HG03439 (cell line): Measurements from ENCODE around the gene ABT1.
"Not testable (repeated sequence)": the region's sequence is repeated elsewhere in the genome, so short reads cannot be mapped to it uniquely, and the experiment has no call there.

Source experiments
- ATAC-seq: cut with Tn5 transposase; IDR thresholded peaks from one replicate; pipeline ENCODE4 v1.9.1; 2021; ENCODE audit warnings: mild to moderate bottlenecking, moderate library complexity; ENCODE audit not compliant: unreplicated experiment

Gene ABT1

GRCh38 chr6:26596579-26597388, at the start of gene ABT1:
ABT1 (plus strand) TSS chr6:26596953; CDS start chr6:26596983, 30 bp downstream.
- peak; percentile 78 for ATAC-seq

- not testable (repeated sequence) for ATAC-seq
These were observed 49.4 kb upstream of the ABT1 start for GRCh38 chr6:26547363-26547762.

DNA sequence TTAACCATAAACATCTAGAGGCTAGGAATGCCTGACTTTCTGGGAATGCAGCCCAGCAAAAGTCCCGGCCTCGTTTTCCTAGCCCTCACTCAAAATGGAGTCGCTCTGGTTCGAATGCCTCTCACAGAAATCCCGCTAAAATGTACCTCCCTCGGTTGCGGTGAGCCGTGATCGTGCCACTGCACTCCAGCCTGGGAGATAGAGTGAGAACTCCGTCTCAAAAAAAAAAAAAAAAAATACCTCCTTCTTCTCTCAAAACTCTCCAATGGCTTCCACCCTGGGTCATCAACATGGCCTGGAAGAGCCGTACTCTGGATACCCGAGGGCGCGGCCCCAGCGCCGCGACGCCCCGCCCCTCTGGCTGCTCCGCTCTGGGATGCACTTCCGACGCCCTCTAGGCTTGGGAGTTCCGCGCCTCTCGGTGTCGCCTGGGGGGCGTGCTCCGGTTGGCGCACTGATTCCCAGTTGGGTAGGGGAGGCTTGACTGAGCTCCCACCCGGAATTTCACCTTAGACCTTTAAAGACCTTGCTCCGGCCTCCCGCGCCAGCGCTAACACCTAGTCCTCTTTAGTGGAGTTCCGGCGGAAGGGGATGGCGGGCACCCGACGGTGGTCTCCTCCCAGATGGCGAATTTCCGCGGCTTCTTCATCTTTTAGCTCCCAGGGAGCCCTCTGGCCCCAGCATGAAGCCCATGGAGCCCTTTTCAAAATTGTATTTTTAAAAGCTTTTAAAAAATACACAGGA, 46.3 kb upstream of the ABT1 start:
- no peak for ATAC-seq

GRCh38 chr6:26552205-26552604, 44.5 kb upstream of the ABT1 start:
- ATAC-seq = no peak

DNA sequence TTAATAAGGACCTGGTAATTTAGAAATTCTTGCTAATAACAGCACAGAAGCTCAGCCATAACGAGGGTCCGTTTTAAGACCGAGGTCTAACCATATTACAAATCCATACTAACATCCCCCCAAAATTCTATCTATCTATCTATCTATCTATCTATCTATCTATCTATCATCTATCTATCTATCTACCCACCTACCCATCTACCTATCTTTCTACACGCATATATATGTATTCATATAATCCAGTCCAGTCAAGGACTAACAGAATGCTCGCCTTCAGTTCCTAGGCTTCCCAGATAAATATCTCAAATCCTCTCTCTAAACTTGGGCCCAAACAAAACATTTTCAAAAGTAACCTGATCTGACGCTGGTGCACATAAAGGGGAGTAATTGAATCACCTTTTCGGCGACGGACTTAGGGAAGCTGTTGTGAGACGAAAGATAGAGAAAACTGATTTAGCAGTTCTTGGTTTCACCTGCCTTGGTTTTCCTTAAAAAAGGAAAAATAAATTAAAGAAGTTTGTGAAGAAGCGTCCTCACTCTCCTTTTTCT, 44.0 kb upstream of the ABT1 start:
- no peak for ATAC-seq

DNA sequence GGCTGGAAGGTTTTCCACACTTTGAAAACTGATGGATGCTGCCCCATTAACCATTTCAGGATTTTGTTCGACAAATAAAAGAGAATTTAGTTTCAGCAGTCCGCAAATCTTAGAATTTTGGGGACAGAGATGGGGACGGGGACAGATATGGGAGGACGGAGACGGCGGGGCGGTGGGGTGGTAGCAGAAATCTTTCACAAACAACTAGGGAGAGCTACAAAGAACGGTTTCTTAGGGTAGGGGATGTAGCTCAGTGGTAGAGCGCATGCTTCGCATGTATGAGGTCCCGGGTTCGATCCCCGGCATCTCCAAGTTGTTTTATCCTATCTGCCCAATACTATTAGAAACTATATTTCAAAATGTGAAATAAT, 43.5 kb upstream of the ABT1 start:
- ATAC-seq = peak; percentile 39

DNA sequence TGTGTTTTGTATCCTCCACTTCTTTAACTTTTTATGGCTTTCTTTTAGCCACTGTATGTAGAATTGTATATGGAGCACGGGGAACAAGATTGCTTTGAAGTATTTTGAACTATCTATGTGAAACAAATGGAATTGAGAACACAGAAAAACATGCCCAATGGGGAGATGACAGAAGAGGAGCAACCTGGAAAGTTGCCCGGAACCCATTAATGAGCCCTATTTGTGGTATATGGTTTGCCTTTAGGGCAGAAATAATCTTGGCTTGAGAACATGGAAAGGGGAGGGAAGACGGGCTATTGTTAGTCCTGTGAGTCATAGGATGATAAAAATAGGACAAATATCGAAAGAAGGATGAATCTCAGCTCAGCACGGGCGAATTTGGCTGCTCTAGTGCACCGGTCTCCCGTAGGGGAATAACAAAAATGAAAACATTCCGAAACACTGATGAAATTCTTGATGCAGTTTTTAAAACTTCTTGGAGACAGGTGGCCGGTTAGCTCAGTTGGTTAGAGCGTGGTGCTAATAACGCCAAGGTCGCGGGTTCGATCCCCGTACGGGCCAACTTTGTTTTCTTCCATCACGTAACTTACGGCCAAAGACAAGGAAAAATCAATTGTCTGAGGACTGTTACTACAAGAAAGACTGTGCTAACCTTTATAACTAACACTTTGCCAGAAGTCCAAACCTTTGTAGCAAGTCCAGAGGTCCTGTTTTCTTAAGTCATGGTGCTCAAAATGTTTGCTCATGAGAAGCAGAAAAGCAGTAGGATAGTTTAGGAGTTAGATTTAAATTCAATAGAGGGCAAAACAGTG, 42.9 kb upstream of the ABT1 start:
- peak; percentile 45 for ATAC-seq

- ATAC-seq = no peak
These were observed 42.4 kb upstream of the ABT1 start for GRCh38 chr6:26554447-26554696.

DNA sequence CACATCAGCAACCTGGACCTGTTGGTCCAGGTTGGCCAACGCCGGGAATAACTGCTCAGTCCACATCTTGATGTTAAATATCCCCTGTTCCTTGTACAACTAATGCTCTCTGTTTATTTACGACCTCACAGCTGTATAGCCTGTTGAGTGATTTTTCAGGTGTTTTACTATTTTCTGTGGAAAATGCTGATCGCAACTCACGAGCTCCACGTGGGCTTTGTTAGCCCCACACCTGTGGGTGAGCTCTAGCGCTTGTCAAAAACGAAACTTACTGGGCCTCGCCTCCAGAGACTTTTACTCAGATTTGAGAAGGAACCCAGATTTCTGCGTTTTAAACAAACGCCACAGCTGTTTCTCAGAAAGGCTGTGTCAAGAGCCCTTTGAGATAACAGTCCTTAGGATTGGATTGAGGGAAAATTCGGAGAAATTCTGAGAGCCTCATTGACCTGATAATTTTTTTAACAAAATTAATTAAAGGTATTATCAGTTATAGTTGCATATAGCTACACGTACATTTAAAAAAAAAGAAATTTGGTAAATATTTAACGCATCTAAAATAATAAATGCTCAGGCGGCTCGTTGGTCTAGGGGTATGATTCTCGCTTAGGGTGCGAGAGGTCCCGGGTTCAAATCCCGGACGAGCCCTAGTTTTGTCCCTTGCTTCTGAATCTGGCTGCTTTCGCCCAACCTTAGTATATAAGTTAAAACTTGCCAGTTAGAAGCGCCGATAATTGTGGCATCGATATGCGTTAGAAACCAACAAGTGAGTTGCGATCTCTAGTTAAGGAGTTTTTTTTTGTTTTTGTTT, 41.9 kb upstream of the ABT1 start:
- peak; percentile 34 for ATAC-seq

DNA sequence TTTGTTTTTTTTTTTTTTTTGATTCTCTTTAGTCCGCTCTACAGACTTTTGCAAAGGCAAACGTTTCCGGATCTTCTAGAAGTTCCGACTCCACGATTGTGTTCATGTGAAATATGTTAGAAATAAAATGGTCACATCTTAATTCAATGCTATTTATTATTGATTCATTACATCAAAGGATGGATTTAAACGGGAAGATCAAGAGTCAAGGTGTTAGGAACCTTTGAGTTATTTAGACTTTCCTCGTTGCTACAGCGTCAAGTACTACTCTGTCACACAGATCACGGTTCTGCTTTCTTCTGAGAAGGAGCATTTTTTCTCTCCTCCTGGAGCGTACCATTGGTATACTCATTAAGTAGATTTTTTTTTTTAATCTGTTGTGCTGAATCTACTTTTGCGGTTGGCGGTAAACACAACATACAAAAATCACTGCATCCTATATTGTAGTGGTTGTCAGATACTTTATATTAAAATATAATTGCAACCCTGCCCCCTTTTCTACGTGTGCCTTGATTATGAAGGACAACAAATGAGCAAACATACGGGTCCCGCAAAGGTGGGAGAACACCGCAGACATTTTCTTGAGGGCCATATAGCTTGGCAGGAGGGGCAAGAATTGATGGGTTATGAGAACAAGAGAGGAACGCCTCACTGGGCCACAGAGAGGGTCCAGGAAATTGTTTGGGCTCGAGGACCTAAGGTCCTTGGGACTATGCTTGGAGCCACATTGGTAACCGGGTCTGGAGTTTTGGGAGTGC, 41.1 kb upstream of the ABT1 start:
- ATAC-seq = no peak

DNA sequence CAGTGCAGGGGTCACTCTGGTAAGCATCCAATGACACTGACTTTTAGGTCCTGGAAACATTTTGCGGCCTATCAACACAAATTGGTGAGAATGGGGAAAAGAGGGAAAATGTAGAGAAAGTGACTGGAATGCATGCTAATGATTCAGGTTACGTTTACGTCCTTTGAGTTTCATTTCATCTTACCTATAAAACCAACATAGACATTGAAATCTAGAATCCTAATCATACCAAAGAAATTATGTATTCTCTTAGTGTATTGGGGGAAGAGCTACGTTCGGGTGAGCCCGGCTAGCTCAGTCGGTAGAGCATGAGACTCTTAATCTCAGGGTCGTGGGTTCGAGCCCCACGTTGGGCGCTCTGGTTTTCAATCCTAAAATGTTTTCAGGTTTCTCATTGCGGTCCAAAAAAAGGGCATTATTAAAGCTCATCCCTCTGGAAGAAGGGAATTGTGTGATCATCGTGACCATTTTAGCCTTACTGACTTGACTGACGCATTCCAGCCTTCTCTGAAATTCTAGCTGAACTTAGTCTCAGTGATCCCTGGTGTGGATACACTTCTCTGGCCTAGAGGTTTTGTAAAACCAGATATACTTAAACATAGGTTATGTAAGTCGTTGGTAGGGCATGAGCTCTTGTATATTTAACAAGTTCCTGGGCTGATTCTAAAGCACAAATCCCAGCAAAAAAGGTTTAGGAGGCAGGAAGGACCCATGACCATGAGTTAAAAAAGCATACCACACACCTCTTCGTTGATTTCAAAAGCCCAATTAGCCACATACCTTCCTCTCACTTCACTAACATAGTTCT, 40.3 kb upstream of the ABT1 start:
- ATAC-seq = no peak

- no peak for ATAC-seq
These were observed 35.0 kb upstream of the ABT1 start for GRCh38 chr6:26561533-26562466.

GRCh38 chr6:26563488-26563887, 33.3 kb upstream of the ABT1 start:
- no peak for ATAC-seq

GRCh38 chr6:26568601-26569432, 27.9 kb upstream of the ABT1 start:
- peak; percentile 67 for ATAC-seq

DNA sequence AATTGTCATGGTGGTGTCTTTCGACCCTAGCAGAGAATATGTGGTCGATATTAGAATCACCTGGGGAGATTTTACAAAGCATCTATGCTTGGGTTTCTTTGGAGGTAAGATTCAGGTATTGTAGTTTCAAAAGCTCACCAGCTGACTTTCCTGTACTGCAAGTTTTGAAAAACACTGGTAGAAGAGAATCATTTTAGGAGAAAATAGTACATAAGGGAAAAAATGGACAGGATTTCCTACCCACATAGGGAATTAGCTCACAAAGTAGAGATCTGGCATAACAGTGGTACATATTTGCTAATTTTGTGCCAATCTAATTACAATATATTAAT, 27.4 kb upstream of the ABT1 start:
- ATAC-seq = peak; percentile 4

GRCh38 chr6:26570027-26570809, 26.5 kb upstream of the ABT1 start:
- ATAC-seq = no peak
